Parietal lobe (tissue), 1 donor: ENCODE measurements around the gene OR8B4. TPM values are rescaled to one million over a fixed set of nuclear protein-coding genes. Genes with fewer than 3 reads are reported as not detected.

Experiments
- total RNA-seq: library from RNA; depleted of rRNA; stranded (reverse); fragments of >200 nt; gene quantifications from one replicate; pipeline ENCODE4 v1.2.3, GENCODE V29; 2014

OR8B4 gene
- not detected for total RNA-seq

GRCh38 chr11:124424384-124424921 is at the start of gene OR8B4:
TSS of gene OR8B4 (minus strand) at chr11:124424871. CDS start at chr11:124424871, 0 bp downstream.

GRCh38 chr11:124445646-124446150 is 21.0 kb upstream of the OR8B4 start, which contains the start of gene OR8B8:
TSS of gene OR8B8 (minus strand) at chr11:124445696. CDS start at chr11:124441085, 4,611 bp downstream.

DNA sequence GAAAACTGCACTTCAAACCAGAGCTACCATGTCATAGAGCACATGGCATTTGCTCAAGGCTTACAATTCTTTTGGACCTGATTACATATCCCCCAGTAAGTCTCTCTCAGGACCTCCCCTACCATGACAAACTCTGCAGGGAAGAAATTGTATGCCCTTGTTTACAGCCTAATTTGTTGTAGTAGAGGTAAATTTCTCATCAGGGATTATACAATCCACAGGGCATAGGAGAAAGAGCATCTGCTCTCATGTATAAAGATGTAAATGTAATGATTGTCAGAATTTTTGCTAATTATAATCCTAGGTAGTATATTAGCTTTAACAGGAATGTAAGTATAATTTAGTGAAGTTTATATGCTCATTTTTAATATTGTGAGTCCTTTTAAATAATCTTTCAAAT is 25.7 kb downstream of the OR8B4 start, which contains the start of gene OR8B3:
Gene OR8B3 (minus strand): TSS at position 101 of the 400 bp plus-strand sequence. CDS start 1,673 bp downstream, outside the sequence.

GRCh38 chr11:124384399-124384798 is 40.3 kb downstream of the OR8B4 start, which contains the start of gene OR8B2:
TSS of gene OR8B2 (minus strand) at chr11:124384499. CDS start at chr11:124383343, 1,156 bp downstream.

Other genes starting within 250 kb of the OR8B4 start
- not detected for gene OR10D3, start 241.5 kb downstream of the OR8B4 start, total RNA-seq
- gene OR8G1, start 183.8 kb downstream of the OR8B4 start, total RNA-seq = not detected
- not detected for gene OR8G5, start 168.5 kb downstream of the OR8B4 start, total RNA-seq
- gene OR8D1, start 110.9 kb downstream of the OR8B4 start, total RNA-seq = not detected
- not detected for gene OR8D2, start 104.7 kb downstream of the OR8B4 start, total RNA-seq
- not detected for gene OR8B2, start 40.4 kb downstream of the OR8B4 start, total RNA-seq
- not detected for gene OR8B3, start 25.8 kb downstream of the OR8B4 start, total RNA-seq
- gene OR8B8, start 20.8 kb upstream of the OR8B4 start, total RNA-seq = not detected
- not detected for gene OR8B12, start 118.8 kb upstream of the OR8B4 start, total RNA-seq
- gene OR8A1, start 145.1 kb upstream of the OR8B4 start, total RNA-seq = not detected
- gene PANX3, start 186.6 kb upstream of the OR8B4 start, total RNA-seq = not detected
- 50.1 TPM for gene TBRG1, start 198.0 kb upstream of the OR8B4 start, total RNA-seq
- gene SIAE, start 248.9 kb upstream of the OR8B4 start, total RNA-seq = 4.7 TPM
- 3.8 TPM for gene SPA17, start 249.0 kb upstream of the OR8B4 start, total RNA-seq